ENCODE measurements around the gene GGT6. TPM values are rescaled to one million over a fixed set of nuclear protein-coding genes. Genes with fewer than 3 reads are reported as not detected.

The GGT6 gene
- polyA plus RNA-seq, 3 donors, result 5.2 to 8.3 (median 6.8) TPM

GRCh38 chr17:4544951-4545216, 15.5 kb downstream of the GGT6 start:
- DNase-seq (ENCODE audit: extremely low read depth in 1 of 11, low read depth in 9 of 11, low spot score in 4 of 11), result no peak

GRCh38 chr17:4544135-4544950, 16.0 kb downstream of the GGT6 start:
- no peak for DNase-seq (ENCODE audit: extremely low read depth in 1 of 11, low read depth in 9 of 11, low spot score in 4 of 11)

GRCh38 chr17:4543557-4544026, 16.8 kb downstream of the GGT6 start:
- no peak for DNase-seq (ENCODE audit: extremely low read depth in 1 of 11, low read depth in 9 of 11, low spot score in 4 of 11)

- DNase-seq (ENCODE audit: extremely low read depth in 1 of 11, low read depth in 9 of 11, low spot score in 4 of 11), result no peak
Measured at GRCh38 chr17:4542726-4543191, 17.6 kb downstream of the GGT6 start.

GRCh38 chr17:4542003-4542725, 18.2 kb downstream of the GGT6 start:
- no peak for DNase-seq (ENCODE audit: extremely low read depth in 1 of 11, low read depth in 9 of 11, low spot score in 4 of 11)

- DNase-seq (ENCODE audit: extremely low read depth in 1 of 11, low read depth in 9 of 11, low spot score in 4 of 11), result no peak
Measured at GRCh38 chr17:4541328-4542002, 18.9 kb downstream of the GGT6 start.

GRCh38 chr17:4540687-4541327, 19.6 kb downstream of the GGT6 start:
- DNase-seq (ENCODE audit: extremely low read depth in 1 of 11, low read depth in 9 of 11, low spot score in 4 of 11), result no peak

- no peak for DNase-seq (ENCODE audit: extremely low read depth in 1 of 11, low read depth in 9 of 11, low spot score in 4 of 11)
Measured at GRCh38 chr17:4540224-4540651, 20.1 kb downstream of the GGT6 start.

GRCh38 chr17:4539576-4540223, 20.7 kb downstream of the GGT6 start:
- no peak for DNase-seq (ENCODE audit: extremely low read depth in 1 of 11, low read depth in 9 of 11, low spot score in 4 of 11)

- DNase-seq (ENCODE audit: extremely low read depth in 1 of 11, low read depth in 9 of 11, low spot score in 4 of 11), result no peak
Measured at GRCh38 chr17:4539025-4539424, 21.4 kb downstream of the GGT6 start.

GRCh38 chr17:4538236-4539002, 22.0 kb downstream of the GGT6 start:
- DNase-seq (ENCODE audit: extremely low read depth in 1 of 11, low read depth in 9 of 11, low spot score in 4 of 11), result no peak

GRCh38 chr17:4537451-4538235, 22.7 kb downstream of the GGT6 start:
- DNase-seq (ENCODE audit: extremely low read depth in 1 of 11, low read depth in 9 of 11, low spot score in 4 of 11), result no peak

- DNase-seq (ENCODE audit: extremely low read depth in 1 of 11, low read depth in 9 of 11, low spot score in 4 of 11), result no peak
Measured at GRCh38 chr17:4536742-4537411, 23.5 kb downstream of the GGT6 start.

- no peak for DNase-seq (ENCODE audit: extremely low read depth in 1 of 11, low read depth in 9 of 11, low spot score in 4 of 11)
Measured at GRCh38 chr17:4536259-4536741, 24.1 kb downstream of the GGT6 start.

GRCh38 chr17:4535667-4536258, 24.6 kb downstream of the GGT6 start:
- no peak for DNase-seq (ENCODE audit: extremely low read depth in 1 of 11, low read depth in 9 of 11, low spot score in 4 of 11)

- DNase-seq (ENCODE audit: extremely low read depth in 1 of 11, low read depth in 9 of 11, low spot score in 4 of 11), result no peak
Measured at GRCh38 chr17:4534928-4535666, 25.3 kb downstream of the GGT6 start.
